Stimulated activated CD8-positive, alpha-beta memory T cell treated with anti-CD3 and anti-CD28 coated beads, Interleukin-15, amount 100 ng/mL, for 1 hour (primary cell): ENCODE measurements around the gene QRFP.

Experiments
- DNase-seq: peaks from one replicate; pipeline ENCODE4 v3.0.0-alpha.2; 2020; ENCODE audit warnings: low read depth

The QRFP gene

GRCh38 chr9:130872093-130872492 is 24.5 kb downstream of the QRFP start:
- no peak for DNase-seq

GRCh38 chr9:130871395-130872062 is 25.1 kb downstream of the QRFP start:
- no peak for DNase-seq

GRCh38 chr9:130870491-130871381 is 25.9 kb downstream of the QRFP start:
- no peak for DNase-seq

- no peak for DNase-seq
Measured at GRCh38 chr9:130869250-130869649, 27.4 kb downstream of the QRFP start.

- DNase-seq: no peak
Measured at GRCh38 chr9:130868230-130868629, 28.4 kb downstream of the QRFP start.

- no peak for DNase-seq
Measured at GRCh38 chr9:130867556-130867955, 29.1 kb downstream of the QRFP start.

GRCh38 chr9:130866474-130866965 is 30.1 kb downstream of the QRFP start:
- DNase-seq: peak; percentile 10

- no peak for DNase-seq
Measured at GRCh38 chr9:130865921-130866320, 30.7 kb downstream of the QRFP start.

- no peak for DNase-seq
Measured at GRCh38 chr9:130864541-130864940, 32.1 kb downstream of the QRFP start.

GRCh38 chr9:130862747-130863146 is 33.9 kb downstream of the QRFP start:
- DNase-seq: no peak

GRCh38 chr9:130862217-130862616 is 34.4 kb downstream of the QRFP start:
- no peak for DNase-seq

- DNase-seq: no peak
Measured at GRCh38 chr9:130861372-130862180, 35.0 kb downstream of the QRFP start.

- DNase-seq: no peak
Measured at GRCh38 chr9:130860458-130861316, 35.9 kb downstream of the QRFP start.

GRCh38 chr9:130858739-130859705 is 37.6 kb downstream of the QRFP start:
- no peak for DNase-seq

- DNase-seq: no peak
Measured at GRCh38 chr9:130857864-130858738, 38.5 kb downstream of the QRFP start.

GRCh38 chr9:130856474-130856873 is 40.1 kb downstream of the QRFP start:
- no peak for DNase-seq

GRCh38 chr9:130854835-130855234 is 41.8 kb downstream of the QRFP start:
- DNase-seq: no peak

- DNase-seq: no peak
Measured at GRCh38 chr9:130854092-130854491, 42.5 kb downstream of the QRFP start.

GRCh38 chr9:130852801-130853200 is 43.8 kb downstream of the QRFP start:
- no peak for DNase-seq
